Measurements from ENCODE around the gene ASXL2.

The ASXL2 gene

GRCh38 chr2:25879133-25879730 lies 945 bp upstream of the ASXL2 start:
- H3K4me3 ChIP-seq (ENCODE audit: insufficient read length, low read depth) = peak overlapping the region; percentile 30
- no peaks in the 10 kb centered on the region for H3K27me3 ChIP-seq (ENCODE audit: insufficient read depth, insufficient read length)
- H3K4me1 ChIP-seq (ENCODE audit: insufficient read depth, insufficient read length) = no peaks in the 10 kb centered on the region
- peaks cover 8% of the 10 kb centered on the region for H3K36me3 ChIP-seq (ENCODE audit: insufficient read depth, insufficient read length, low read length)
- no peaks in the 10 kb centered on the region for H3K9me3 ChIP-seq (ENCODE audit: insufficient read depth, low read length)
- TF ChIP-seq ZNF274 (IDR thresholded peaks at IDR 0.05; ENCODE audit: low read depth, low read length) (no peak), YY1 (IDR thresholded peaks at IDR 0.05; ENCODE audit: insufficient read depth, insufficient read length) (no peak)
- no peak for DNase-seq (ENCODE audit: low read depth, low spot score)
- H3K9ac ChIP-seq (ENCODE audit: insufficient read length, low read depth) = peak overlapping the region; percentile 67

- H3K4me3 ChIP-seq (ENCODE audit: insufficient read length, low read depth) = peak overlapping the region; percentile 97
- TF ChIP-seq SUZ12 (IDR thresholded peaks at IDR 0.05; ENCODE audit: extremely low read depth, insufficient read depth, insufficient read length) (no peak), ZNF274 (IDR thresholded peaks at IDR 0.05; ENCODE audit: low read depth, low read length) (no peak), YY1 (IDR thresholded peaks at IDR 0.05; ENCODE audit: insufficient read depth, insufficient read length) (no peak)
- no peaks in the 10 kb centered on the region for H3K27me3 ChIP-seq (ENCODE audit: insufficient read depth, insufficient read length)
- no peaks in the 10 kb centered on the region for H3K4me1 ChIP-seq (ENCODE audit: insufficient read depth, insufficient read length)
- H3K36me3 ChIP-seq (ENCODE audit: insufficient read depth, insufficient read length, low read length) = peaks cover 10% of the 10 kb centered on the region
- peak; percentile 13 for DNase-seq (ENCODE audit: low read depth, low spot score)
- no peaks in the 10 kb centered on the region for H3K9me3 ChIP-seq (ENCODE audit: insufficient read depth, low read length)
- peak overlapping the region; percentile 94 for H3K9ac ChIP-seq (ENCODE audit: insufficient read length, low read depth)
Observed at GRCh38 chr2:25877431-25878360, 591 bp downstream of the ASXL2 start.

GRCh38 chr2:25872134-25872533 lies 6.2 kb downstream of the ASXL2 start:
- H3K4me3 ChIP-seq (ENCODE audit: insufficient read length, low read depth) = no peak overlapping the region
- TF ChIP-seq ZNF274 (IDR thresholded peaks at IDR 0.05; ENCODE audit: low read depth, low read length) (no peak), YY1 (IDR thresholded peaks at IDR 0.05; ENCODE audit: insufficient read depth, insufficient read length) (no peak), SUZ12 (IDR thresholded peaks at IDR 0.05; ENCODE audit: extremely low read depth, insufficient read depth, insufficient read length) (no peak)
- H3K4me1 ChIP-seq (ENCODE audit: insufficient read depth, insufficient read length) = no peaks in the 10 kb centered on the region
- H3K9me3 ChIP-seq (ENCODE audit: insufficient read depth, low read length) = no peaks in the 10 kb centered on the region
- DNase-seq (ENCODE audit: low read depth, low spot score) = no peak
- H3K36me3 ChIP-seq (ENCODE audit: insufficient read depth, insufficient read length, low read length) = peaks cover 20% of the 10 kb centered on the region
- H3K9ac ChIP-seq (ENCODE audit: insufficient read length, low read depth) = no peak overlapping the region
- H3K27me3 ChIP-seq (ENCODE audit: insufficient read depth, insufficient read length) = no peaks in the 10 kb centered on the region

GRCh38 chr2:25867396-25868003 lies 10.8 kb downstream of the ASXL2 start:
- DNase-seq (ENCODE audit: low read depth, low spot score) = no peak
- no peak overlapping the region for H3K4me3 ChIP-seq (ENCODE audit: insufficient read length, low read depth)
- no peaks in the 10 kb centered on the region for H3K9me3 ChIP-seq (ENCODE audit: insufficient read depth, low read length)
- TF ChIP-seq YY1 (IDR thresholded peaks at IDR 0.05; ENCODE audit: insufficient read depth, insufficient read length) (no peak), SUZ12 (IDR thresholded peaks at IDR 0.05; ENCODE audit: extremely low read depth, insufficient read depth, insufficient read length) (no peak), ZNF274 (IDR thresholded peaks at IDR 0.05; ENCODE audit: low read depth, low read length) (no peak)
- peaks cover 9% of the 10 kb centered on the region for H3K36me3 ChIP-seq (ENCODE audit: insufficient read depth, insufficient read length, low read length)
- H3K9ac ChIP-seq (ENCODE audit: insufficient read length, low read depth) = no peak overlapping the region
- H3K27me3 ChIP-seq (ENCODE audit: insufficient read depth, insufficient read length) = no peaks in the 10 kb centered on the region
- H3K4me1 ChIP-seq (ENCODE audit: insufficient read depth, insufficient read length) = no peaks in the 10 kb centered on the region

DNA sequence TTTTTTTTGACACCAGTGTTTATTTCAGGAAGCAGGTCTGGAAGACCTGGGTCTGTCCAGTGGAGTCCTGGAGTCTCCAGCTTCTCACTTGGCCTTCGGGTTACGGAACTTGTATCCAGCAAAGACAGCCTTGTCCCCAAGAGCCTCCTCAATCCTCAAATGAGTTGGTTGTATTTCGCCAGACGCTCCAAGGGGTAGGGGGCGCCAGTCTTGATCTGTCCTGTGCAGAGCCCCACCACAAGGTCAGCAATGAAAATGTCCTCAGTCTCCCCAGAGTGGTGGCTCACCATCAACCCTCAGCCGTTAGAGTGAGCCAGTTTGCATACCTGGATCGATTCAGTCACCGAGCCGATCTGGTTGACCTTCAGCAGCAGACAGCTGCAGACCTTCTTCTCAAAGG lies 21.9 kb downstream of the ASXL2 start:
- DNase-seq (ENCODE audit: low read depth, low spot score) = no peak
- H3K9me3 ChIP-seq (ENCODE audit: insufficient read depth, low read length) = no peaks in the 10 kb centered on the region
- no peak overlapping the region for H3K9ac ChIP-seq (ENCODE audit: insufficient read length, low read depth)
- no peaks in the 10 kb centered on the region for H3K36me3 ChIP-seq (ENCODE audit: insufficient read depth, insufficient read length, low read length)
- H3K27me3 ChIP-seq (ENCODE audit: insufficient read depth, insufficient read length) = no peaks in the 10 kb centered on the region
- TF ChIP-seq YY1 (IDR thresholded peaks at IDR 0.05; ENCODE audit: insufficient read depth, insufficient read length) (no peak), ZNF274 (IDR thresholded peaks at IDR 0.05; ENCODE audit: low read depth, low read length) (no peak), SUZ12 (IDR thresholded peaks at IDR 0.05; ENCODE audit: extremely low read depth, insufficient read depth, insufficient read length) (no peak)
- no peak overlapping the region for H3K4me3 ChIP-seq (ENCODE audit: insufficient read length, low read depth)
- H3K4me1 ChIP-seq (ENCODE audit: insufficient read depth, insufficient read length) = no peaks in the 10 kb centered on the region

GRCh38 chr2:25855065-25855464 lies 23.2 kb downstream of the ASXL2 start:
- Histone ChIP-seq H3K36me3 (ENCODE audit: insufficient read depth, insufficient read length, low read length) (no peaks in the 10 kb centered on the region), H3K4me1 (ENCODE audit: insufficient read depth, insufficient read length) (no peaks in the 10 kb centered on the region), H3K9ac (ENCODE audit: insufficient read length, low read depth) (no peak overlapping the region), H3K27me3 (ENCODE audit: insufficient read depth, insufficient read length) (no peaks in the 10 kb centered on the region), H3K4me3 (ENCODE audit: insufficient read length, low read depth) (no peak overlapping the region), H3K9me3 (ENCODE audit: insufficient read depth, low read length) (no peaks in the 10 kb centered on the region)
- DNase-seq (ENCODE audit: low read depth, low spot score) = no peak
- TF ChIP-seq ZNF274 (IDR thresholded peaks at IDR 0.05; ENCODE audit: low read depth, low read length) (no peak), YY1 (IDR thresholded peaks at IDR 0.05; ENCODE audit: insufficient read depth, insufficient read length) (no peak), SUZ12 (IDR thresholded peaks at IDR 0.05; ENCODE audit: extremely low read depth, insufficient read depth, insufficient read length) (no peak)

- H3K9ac ChIP-seq (ENCODE audit: insufficient read length, low read depth) = no peak overlapping the region
- DNase-seq (ENCODE audit: low read depth, low spot score) = no peak
- H3K9me3 ChIP-seq (ENCODE audit: insufficient read depth, low read length) = no peaks in the 10 kb centered on the region
- H3K27me3 ChIP-seq (ENCODE audit: insufficient read depth, insufficient read length) = no peaks in the 10 kb centered on the region
- H3K4me3 ChIP-seq (ENCODE audit: insufficient read length, low read depth) = no peak overlapping the region
- TF ChIP-seq ZNF274 (IDR thresholded peaks at IDR 0.05; ENCODE audit: low read depth, low read length) (no peak), SUZ12 (IDR thresholded peaks at IDR 0.05; ENCODE audit: extremely low read depth, insufficient read depth, insufficient read length) (no peak), YY1 (IDR thresholded peaks at IDR 0.05; ENCODE audit: insufficient read depth, insufficient read length) (no peak)
- H3K4me1 ChIP-seq (ENCODE audit: insufficient read depth, insufficient read length) = no peaks in the 10 kb centered on the region
- no peaks in the 10 kb centered on the region for H3K36me3 ChIP-seq (ENCODE audit: insufficient read depth, insufficient read length, low read length)
Observed at GRCh38 chr2:25854613-25855012, 23.7 kb downstream of the ASXL2 start.

Measured in NT2/D1 (cell line).